ENCODE results near the gene LRRC49.
"Not testable (repeated sequence)": the region's sequence is repeated elsewhere in the genome, so short reads cannot be mapped to it uniquely, and the experiment has no call there.

The LRRC49 gene

GRCh38 chr15:70892002-70892911 lies at the start of gene LRRC49, which contains the start of gene THAP10:
Gene LRRC49, plus strand, starts transcription at chr15:70892826. Its CDS starts 69 bp downstream, at chr15:70892895.
Gene THAP10, minus strand, starts transcription at chr15:70892433. Its CDS starts 161 bp downstream, at chr15:70892272.
- DNase-seq (ENCODE audit: low read depth, low spot score): peak; percentile 65

- no peak for DNase-seq (ENCODE audit: low read depth, low spot score)
Measured at GRCh38 chr15:70845602-70846360, 46.8 kb upstream of the LRRC49 start.

GRCh38 chr15:70851889-70852288 lies 40.7 kb upstream of the LRRC49 start:
- DNase-seq (ENCODE audit: low read depth, low spot score): no peak

- DNase-seq (ENCODE audit: low read depth, low spot score): no peak
Measured at GRCh38 chr15:70852501-70853317, 39.9 kb upstream of the LRRC49 start.

- no peak for DNase-seq (ENCODE audit: low read depth, low spot score)
Measured at GRCh38 chr15:70853318-70853972, 39.2 kb upstream of the LRRC49 start.

GRCh38 chr15:70853973-70854665 lies 38.5 kb upstream of the LRRC49 start, which contains the start of gene LARP6:
Gene LARP6, minus strand, starts transcription at chr15:70854157. Its CDS starts 69 bp downstream, at chr15:70854088.
- peak; percentile 82 for DNase-seq (ENCODE audit: low read depth, low spot score)

GRCh38 chr15:70854666-70854976 lies 38.0 kb upstream of the LRRC49 start:
- DNase-seq (ENCODE audit: low read depth, low spot score): no peak

- no peak for DNase-seq (ENCODE audit: low read depth, low spot score)
Measured at GRCh38 chr15:70855764-70856163, 36.9 kb upstream of the LRRC49 start.

- DNase-seq (ENCODE audit: low read depth, low spot score): no peak
Measured at GRCh38 chr15:70856177-70856883, 36.3 kb upstream of the LRRC49 start.

GRCh38 chr15:70856884-70857561 lies 35.6 kb upstream of the LRRC49 start:
- peak; percentile 88 for DNase-seq (ENCODE audit: low read depth, low spot score)

GRCh38 chr15:70857562-70858285 lies 34.9 kb upstream of the LRRC49 start:
- no peak for DNase-seq (ENCODE audit: low read depth, low spot score)

GRCh38 chr15:70858614-70859321 lies 33.9 kb upstream of the LRRC49 start:
- not testable (repeated sequence) for DNase-seq (ENCODE audit: low read depth, low spot score)

- DNase-seq (ENCODE audit: low read depth, low spot score): no peak
Measured at GRCh38 chr15:70859322-70859908, 33.2 kb upstream of the LRRC49 start.

GRCh38 chr15:70859998-70860397 lies 32.6 kb upstream of the LRRC49 start:
- DNase-seq (ENCODE audit: low read depth, low spot score): no peak

- DNase-seq (ENCODE audit: low read depth, low spot score): no peak
Measured at GRCh38 chr15:70863450-70864218, 29.0 kb upstream of the LRRC49 start.

GRCh38 chr15:70866982-70867641 lies 25.5 kb upstream of the LRRC49 start:
- DNase-seq (ENCODE audit: low read depth, low spot score): no peak

Data from smooth muscle cell of the brain vasculature (primary cell).